HepG2 (cell line): ENCODE measurements around the gene SLC16A4. TPM values are rescaled to one million over a fixed set of nuclear protein-coding genes. Genes with fewer than 3 reads are reported as not detected.

ENCODE experiments used
- ATAC-seq: fragments of 200-7000 bp; cut with Tn5 transposase; 3 replicates; pipeline ENCODE4 v1.9.1; 2020; ENCODE audit warnings: mild to moderate bottlenecking, moderate library complexity
- BruUV-seq: library from RNA; stranded (reverse); fragments of 400-500 nt; replicated peaks from 2 replicates; lab custom pipeline; 2021; lab: Mats Ljungman, UMichigan
- CTCF ChIA-PET: fragments of 300-600 bp; formaldehyde crosslinking; extraction: SDS; loops from one replicate; lab custom pipeline; 2021; ENCODE audit warnings: low total read pairs, inconsistent platforms, low intra/inter-chr PET ratio; lab: Yijun Ruan, JAX
- POLR2A ChIA-PET: fragments of 350-600 bp; sonication (Branson Sonifier 250); formaldehyde crosslinking; loops from one replicate; lab custom pipeline; 2020; ENCODE audit warnings: antibody characterized with exemption, inconsistent platforms; lab: Yijun Ruan, JAX
- DNase-seq: peaks from one replicate; pipeline ENCODE4 v3.0.0-alpha.2; 2015; ENCODE audit warnings: low spot score
- FAIRE-seq: peaks from 3 replicates; lab custom pipeline; 2011; peaks lifted over from hg19 to GRCh38; lab: Jason Lieb, UNC
- H2AFZ ChIP-seq: one replicate; pipeline ENCODE4 v1.6.1; 2011; ENCODE audit warnings: low read length, inconsistent platforms
- H3K27ac ChIP-seq: fragments of 300-600 bp; 3 replicates; pipeline ENCODE4 v1.8.0; 2011; ENCODE audit warnings: mixed run types, mild to moderate bottlenecking, mixed read lengths, low read length, inconsistent platforms; ENCODE audit not compliant: insufficient read depth; ENCODE audit errors: extremely low read length
- H3K27me3 ChIP-seq, 2 experiments: fragments of 200-600 bp in 1 of 2; 2 replicates in 1 of 2; 3 replicates in 1 of 2; pipeline versions ENCODE4 v1.6.0 to v1.8.0; 2011; ENCODE audit warnings: low read length in 2 of 2, mild to moderate bottlenecking in 2 of 2, moderate library complexity in 2 of 2, inconsistent platforms in 1 of 2; ENCODE audit not compliant: insufficient read depth in 2 of 2, control insufficient read depth in 1 of 2
- H3K36me3 ChIP-seq, 2 experiments: fragments of 200-600 bp in 1 of 2; replicated peaks in 1 of 2; 2 replicates in 1 of 2; 3 replicates in 1 of 2; pipeline versions ENCODE4 v1.5.1 to v1.8.0; 2011; ENCODE audit warnings: low read length in 2 of 2, inconsistent platforms in 1 of 2; ENCODE audit not compliant: insufficient read depth in 2 of 2, control insufficient read depth in 1 of 2
- H3K4me1 ChIP-seq: 2 replicates; pipeline ENCODE4 v1.5.1; 2012; ENCODE audit warnings: low read length, inconsistent platforms; ENCODE audit not compliant: insufficient read depth
- H3K4me2 ChIP-seq: 2 replicates; pipeline ENCODE4 v1.6.0; 2011; ENCODE audit warnings: low read depth, low read length, inconsistent platforms
- H3K4me3 ChIP-seq, 3 experiments: fragments of 200-600 bp in 1 of 3; sonication (generic), shearing (Covaris generic) in 1 of 3; replicated peaks in 1 of 3; 2 replicates each; pipeline ENCODE4 v1.5.1; 2011 to 2016; ENCODE audit warnings: low read length in 3 of 3, inconsistent platforms in 2 of 3, low read depth in 2 of 3, mild to moderate bottlenecking in 2 of 3, control low read depth in 1 of 3, mixed read lengths in 1 of 3; ENCODE audit not compliant: insufficient read depth in 1 of 3
- H3K79me2 ChIP-seq: one replicate; pipeline ENCODE4 v1.6.1; 2011; ENCODE audit warnings: low read length, inconsistent platforms; ENCODE audit not compliant: insufficient read depth
- H3K9ac ChIP-seq: 2 replicates; pipeline ENCODE4 v1.6.0; 2011; ENCODE audit warnings: mild to moderate bottlenecking, low read depth, low read length, inconsistent platforms; ENCODE audit not compliant: insufficient read depth
- H3K9me3 ChIP-seq: 2 replicates; pipeline ENCODE4 v1.5.1; 2012; ENCODE audit warnings: mild to moderate bottlenecking, low read length
- H4K20me1 ChIP-seq: 2 replicates; pipeline ENCODE4 v1.6.0; 2011; ENCODE audit warnings: inconsistent platforms, mild to moderate bottlenecking, low read length, moderate library complexity; ENCODE audit not compliant: insufficient read depth
- ARNT2 ChIP-seq: sonication (generic); formaldehyde crosslinking; IDR thresholded peaks from 2 replicates; pipeline ENCODE4 v1.8.0; 2022; ENCODE audit warnings: mild to moderate bottlenecking, low read depth, missing genetic modification reagents, moderate library complexity
- CHCHD3 ChIP-seq: sonication (generic); formaldehyde crosslinking; IDR thresholded peaks from 2 replicates; pipeline ENCODE4 v1.8.0; 2022; ENCODE audit warnings: mild to moderate bottlenecking, missing genetic modification reagents, moderate library complexity
- ZNF770 ChIP-seq: sonication (generic); formaldehyde crosslinking; IDR thresholded peaks from 2 replicates; pipeline ENCODE4 v1.5.0; 2020; ENCODE audit warnings: mild to moderate bottlenecking, missing genetic modification reagents
- WGBS: methylation state at CpG from one replicate; pipeline ENCODE4 v1.1.6; 2017; ENCODE audit warnings: low lambda C conversion rate; 5-methylcytosine and 5-hydroxymethylcytosine counted together
- in situ Hi-C: cut with HindIII; loops from 2 replicates; pipeline ENCODE4 v1.10.0; 2017; ENCODE audit warnings: low pct_unique_long_range_greater_than_20kb; ENCODE audit not compliant: extremely low pct_ligation_motif_present
- intact Hi-C: fragments of 100-400 bp; cut with micrococcal nuclease; formaldehyde crosslinking; loops from one replicate; pipeline ENCODE4 v1.10.0; 2022; ENCODE audit not compliant: unreplicated experiment
- polyA plus RNA-seq, 8 experiments: library from polyadenylated mRNA; depleted of rRNA in 3 of 8; stranded (reverse) in 7 of 8; unstranded in 1 of 8; fragments of >200 nt; fragmentation: Illumina TruSeq in 4 of 8; extraction: Trizol in 4 of 8; gene quantifications; 2 replicates each; pipeline versions ENCODE4 v1.2.1 to v1.2.3, GENCODE V29; 2011 to 2016; ENCODE audit warnings: low read depth in 4 of 8, missing spikeins in 1 of 8, mixed read lengths in 1 of 8; ENCODE audit not compliant: insufficient read depth in 1 of 8
- total RNA-seq, 5 experiments: library from RNA; depleted of rRNA; stranded (reverse); fragments of >200 nt; fragmentation: Illumina TruSeq; extraction: Trizol; gene quantifications; 2 replicates each; pipeline ENCODE4 v1.2.3, GENCODE V29; 2016; ENCODE audit warnings: low read depth in 1 of 5
- TF ChIP-seq, protein P1 (sequence below): sonication (generic); formaldehyde crosslinking; IDR thresholded peaks from 2 replicates; pipeline ENCODE4 v1.4.0; 2020; ENCODE audit warnings: mild to moderate bottlenecking, low read depth, missing genetic modification reagents
- TF ChIP-seq, protein P2 (sequence below): sonication (generic); formaldehyde crosslinking; IDR thresholded peaks from 2 replicates; pipeline ENCODE4 v1.5.0; 2020; ENCODE audit warnings: missing genetic modification reagents, mild to moderate bottlenecking, borderline replicate concordance

SLC16A4 gene
- total and polyA plus RNA-seq, 2 of the 13 experiments (the other 11 are each of a cell fraction or from before 2014, with no cell fraction given), result 1.1 to 1.5 TPM

DNA sequence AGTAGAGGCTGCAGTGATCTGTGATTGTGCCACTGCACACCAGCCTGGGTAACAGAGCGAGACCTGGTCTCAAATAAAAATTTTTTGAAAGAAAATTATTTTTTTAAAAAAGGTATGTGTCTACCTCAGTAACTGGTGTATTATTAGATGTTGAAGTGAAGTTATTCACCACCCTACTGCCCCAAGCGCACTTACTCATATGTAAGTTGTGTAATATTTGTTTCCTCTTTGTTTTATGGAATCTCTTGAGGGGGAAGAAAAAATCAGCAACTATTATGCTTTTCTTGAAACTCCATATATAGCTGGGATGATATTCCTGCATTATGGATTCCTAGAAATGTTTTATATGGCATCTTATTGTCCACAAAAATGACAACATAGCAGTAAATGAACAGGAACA is 30.4 kb downstream of the SLC16A4 start:
- POLR2A ChIA-PET, result no interaction called here
- intact Hi-C loops (no loop called here), in situ Hi-C loops (no loop called here)
- Histone ChIP-seq H2AFZ (no peak overlapping the region), H3K36me3 (peaks cover 4 to 23% of the 10 kb centered on the region in 2 experiments; a peak in 3 of 5 replicates), H3K9ac (no peak overlapping the region), H3K79me2 (peaks cover 32% of the 10 kb centered on the region), H3K27ac (no peak overlapping the region), H3K27me3 (no peaks in the 10 kb centered on the region), H3K4me1 (peaks cover 2% of the 10 kb centered on the region), H3K4me2 (no peak overlapping the region), H3K4me3 (no peak overlapping the region), H4K20me1 (no peaks in the 10 kb centered on the region), H3K9me3 (no peaks in the 10 kb centered on the region)
- WGBS, result 95% methylated on average over 2 of the region's 2 CpGs
- FAIRE-seq (no peak), DNase-seq (no peak), ATAC-seq (no peak)
- TF ChIP-seq ZNF770 (CRISPR knock-in tag) (peak; percentile 60; the same call in 1 of the 2 replicates), CHCHD3 (CRISPR knock-in tag) (no peak)
- CTCF ChIA-PET, result no interaction called here
- BruUV-seq, result no TSS peak

GRCh38 chr1:110356379-110356778 is 34.4 kb downstream of the SLC16A4 start:
- H3K9ac ChIP-seq, result no peak overlapping the region
- intact Hi-C loops, result no loop called here
- no peak for TF ChIP-seq ARNT2 (CRISPR knock-in tag)
- TF ChIP-seq, protein P1, sequence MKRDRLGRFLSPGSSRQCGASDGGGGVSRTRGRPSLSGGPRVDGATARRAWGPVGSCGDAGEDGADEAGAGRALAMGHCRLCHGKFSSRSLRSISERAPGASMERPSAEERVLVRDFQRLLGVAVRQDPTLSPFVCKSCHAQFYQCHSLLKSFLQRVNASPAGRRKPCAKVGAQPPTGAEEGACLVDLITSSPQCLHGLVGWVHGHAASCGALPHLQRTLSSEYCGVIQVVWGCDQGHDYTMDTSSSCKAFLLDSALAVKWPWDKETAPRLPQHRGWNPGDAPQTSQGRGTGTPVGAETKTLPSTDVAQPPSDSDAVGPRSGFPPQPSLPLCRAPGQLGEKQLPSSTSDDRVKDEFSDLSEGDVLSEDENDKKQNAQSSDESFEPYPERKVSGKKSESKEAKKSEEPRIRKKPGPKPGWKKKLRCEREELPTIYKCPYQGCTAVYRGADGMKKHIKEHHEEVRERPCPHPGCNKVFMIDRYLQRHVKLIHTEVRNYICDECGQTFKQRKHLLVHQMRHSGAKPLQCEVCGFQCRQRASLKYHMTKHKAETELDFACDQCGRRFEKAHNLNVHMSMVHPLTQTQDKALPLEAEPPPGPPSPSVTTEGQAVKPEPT (CRISPR knock-in tag), result no peak
- TF ChIP-seq, protein P2, sequence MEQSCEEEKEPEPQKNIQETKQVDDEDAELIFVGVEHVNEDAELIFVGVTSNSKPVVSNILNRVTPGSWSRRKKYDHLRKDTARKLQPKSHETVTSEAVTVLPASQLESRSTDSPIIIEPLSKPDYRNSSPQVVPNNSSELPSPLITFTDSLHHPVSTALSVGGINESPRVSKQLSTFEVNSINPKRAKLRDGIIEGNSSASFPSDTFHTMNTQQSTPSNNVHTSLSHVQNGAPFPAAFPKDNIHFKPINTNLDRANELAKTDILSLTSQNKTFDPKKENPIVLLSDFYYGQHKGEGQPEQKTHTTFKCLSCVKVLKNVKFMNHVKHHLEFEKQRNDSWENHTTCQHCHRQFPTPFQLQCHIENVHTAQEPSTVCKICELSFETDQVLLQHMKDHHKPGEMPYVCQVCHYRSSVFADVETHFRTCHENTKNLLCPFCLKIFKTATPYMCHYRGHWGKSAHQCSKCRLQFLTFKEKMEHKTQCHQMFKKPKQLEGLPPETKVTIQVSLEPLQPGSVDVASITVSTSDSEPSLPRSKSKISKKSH, result no peak
- TF ChIP-seq, all 625 proteins: peak for 0
- peaks cover 47% of the 10 kb centered on the region for H3K79me2 ChIP-seq
- ChIA-PET POLR2A (no interaction called here), CTCF (no interaction called here)
- in situ Hi-C loops, result no loop called here
- no peaks in the 10 kb centered on the region; the same call in 1 of the 2 replicates for H4K20me1 ChIP-seq
- H3K4me1 ChIP-seq, result peaks cover 2% of the 10 kb centered on the region; the same call in 1 of the 2 replicates
- ATAC-seq (no peak), FAIRE-seq (no peak), DNase-seq (no peak)
- H3K27ac ChIP-seq, result no peak overlapping the region
- H2AFZ ChIP-seq, result no peak overlapping the region
- TSS peak; percentile 8 for BruUV-seq
- H3K36me3 ChIP-seq, result peaks cover 2 to 17% of the 10 kb centered on the region in 2 experiments; a peak in 3 of 5 replicates
- H3K9me3 ChIP-seq, result no peaks in the 10 kb centered on the region
- no peak overlapping the region for H3K4me2 ChIP-seq
- H3K4me3 ChIP-seq, result no peak overlapping the region
- 89% methylated on average over 2 of the region's 2 CpGs for WGBS
- H3K27me3 ChIP-seq, result no peaks in the 10 kb centered on the region
